DMS53 treated with DMSO at 0.1 percent for 48 hours (cell line): ENCODE measurements around the gene LYPD3.

Experiments
- DNase-seq: peaks from one replicate; lab custom pipeline; 2025; ENCODE audit not compliant: unreplicated experiment; lab: John Stamatoyannopoulos, UW

The LYPD3 gene

GRCh38 chr19:43435775-43436174 is 29.6 kb downstream of the LYPD3 start:
- no peak for DNase-seq

GRCh38 chr19:43433689-43434088 is 31.7 kb downstream of the LYPD3 start:
- DNase-seq = no peak

GRCh38 chr19:43433358-43433673 is 32.1 kb downstream of the LYPD3 start:
- DNase-seq = no peak

GRCh38 chr19:43430976-43431375 is 34.4 kb downstream of the LYPD3 start:
- DNase-seq = no peak

- no peak for DNase-seq
These were observed 35.2 kb downstream of the LYPD3 start for GRCh38 chr19:43430142-43430710.

- no peak for DNase-seq
These were observed 36.0 kb downstream of the LYPD3 start for GRCh38 chr19:43429395-43429794.

GRCh38 chr19:43425567-43426392 is 39.6 kb downstream of the LYPD3 start:
- peak; percentile 13 for DNase-seq

- DNase-seq = no peak
These were observed 41.6 kb downstream of the LYPD3 start for GRCh38 chr19:43423779-43424178.

- no peak for DNase-seq
These were observed 42.7 kb downstream of the LYPD3 start for GRCh38 chr19:43422689-43423066.

- DNase-seq = no peak
These were observed 43.3 kb downstream of the LYPD3 start for GRCh38 chr19:43422000-43422688.

- DNase-seq = no peak
These were observed 44.5 kb downstream of the LYPD3 start for GRCh38 chr19:43420954-43421353.

- no peak for DNase-seq
These were observed 48.3 kb downstream of the LYPD3 start for GRCh38 chr19:43416951-43417623.

- DNase-seq = no peak
These were observed 50.9 kb downstream of the LYPD3 start, which contains the start of gene TEX101 for GRCh38 chr19:43414554-43414953. TSS of gene TEX101 (plus strand) at chr19:43414890. CDS start at chr19:43415920, 1,030 bp downstream.

- DNase-seq = no peak
These were observed 53.0 kb downstream of the LYPD3 start for GRCh38 chr19:43412441-43412840.
